ENCODE data around the gene JAK3. TPM values are rescaled to one million over a fixed set of nuclear protein-coding genes. Genes with fewer than 3 reads are reported as not detected.

Gene JAK3
- total RNA-seq, 1 experiment from 2014 or later: 5.7 TPM

- Histone ChIP-seq H3K27me3 (ENCODE audit: low read length) (no peaks in the 10 kb centered on the region), H3K4me2 (ENCODE audit: low read depth, low read length, poor library complexity, severe bottlenecking) (no peak overlapping the region), H3K79me2 (ENCODE audit: low read length) (no peaks in the 10 kb centered on the region), H3K4me1 (ENCODE audit: low read length) (no peaks in the 10 kb centered on the region; the same call in 1 of the 2 replicates), H4K20me1 (ENCODE audit: insufficient read depth, low read depth, low read length) (no peaks in the 10 kb centered on the region), H3K27ac (ENCODE audit: low read length) (no peak overlapping the region), H3K9me3 (ENCODE audit: low read length) (no peaks in the 10 kb centered on the region), H3K36me3 (ENCODE audit: insufficient read depth, low read length) (no peaks in the 10 kb centered on the region), H3K9me2 (replicated peaks; ENCODE audit: insufficient read depth, low read length) (no peaks in the 10 kb centered on the region), H2AFZ (ENCODE audit: low read length) (no peak overlapping the region), H3K9ac (ENCODE audit: low read length) (no peak overlapping the region), H3K4me3 (ENCODE audit: low read length) (no peak overlapping the region)
- DNase-seq: no peak
Measured at GRCh38 chr19:17879466-17879865, 31.7 kb upstream of the JAK3 start.

- Histone ChIP-seq H3K27me3 (ENCODE audit: low read length) (no peaks in the 10 kb centered on the region), H3K27ac (ENCODE audit: low read length) (no peak overlapping the region), H3K4me3 (ENCODE audit: low read length) (no peak overlapping the region), H3K9me2 (replicated peaks; ENCODE audit: insufficient read depth, low read length) (no peaks in the 10 kb centered on the region), H3K4me2 (ENCODE audit: low read depth, low read length, poor library complexity, severe bottlenecking) (no peak overlapping the region), H3K9me3 (ENCODE audit: low read length) (no peaks in the 10 kb centered on the region), H3K4me1 (ENCODE audit: low read length) (peaks cover 3% of the 10 kb centered on the region; the same call in 1 of the 2 replicates), H3K79me2 (ENCODE audit: low read length) (no peaks in the 10 kb centered on the region), H4K20me1 (ENCODE audit: insufficient read depth, low read depth, low read length) (no peaks in the 10 kb centered on the region), H3K36me3 (ENCODE audit: insufficient read depth, low read length) (no peaks in the 10 kb centered on the region), H3K9ac (ENCODE audit: low read length) (no peak overlapping the region), H2AFZ (ENCODE audit: low read length) (no peak overlapping the region)
- DNase-seq: no peak
Measured at GRCh38 chr19:17877696-17878095, 29.9 kb upstream of the JAK3 start.

GRCh38 chr19:17874758-17875135 lies 27.0 kb upstream of the JAK3 start:
- Histone ChIP-seq H3K4me1 (ENCODE audit: low read length) (peaks cover 3% of the 10 kb centered on the region; the same call in 1 of the 2 replicates), H3K9me3 (ENCODE audit: low read length) (no peaks in the 10 kb centered on the region), H3K9ac (ENCODE audit: low read length) (no peak overlapping the region), H3K27me3 (ENCODE audit: low read length) (no peaks in the 10 kb centered on the region), H3K36me3 (ENCODE audit: insufficient read depth, low read length) (no peaks in the 10 kb centered on the region), H3K4me2 (ENCODE audit: low read depth, low read length, poor library complexity, severe bottlenecking) (no peak overlapping the region), H3K27ac (ENCODE audit: low read length) (no peak overlapping the region), H4K20me1 (ENCODE audit: insufficient read depth, low read depth, low read length) (peaks cover 6% of the 10 kb centered on the region; the same call in 1 of the 2 replicates), H3K79me2 (ENCODE audit: low read length) (no peaks in the 10 kb centered on the region), H3K4me3 (ENCODE audit: low read length) (no peak overlapping the region), H3K9me2 (replicated peaks; ENCODE audit: insufficient read depth, low read length) (no peaks in the 10 kb centered on the region), H2AFZ (ENCODE audit: low read length) (no peak overlapping the region)
- DNase-seq: no peak

DNA sequence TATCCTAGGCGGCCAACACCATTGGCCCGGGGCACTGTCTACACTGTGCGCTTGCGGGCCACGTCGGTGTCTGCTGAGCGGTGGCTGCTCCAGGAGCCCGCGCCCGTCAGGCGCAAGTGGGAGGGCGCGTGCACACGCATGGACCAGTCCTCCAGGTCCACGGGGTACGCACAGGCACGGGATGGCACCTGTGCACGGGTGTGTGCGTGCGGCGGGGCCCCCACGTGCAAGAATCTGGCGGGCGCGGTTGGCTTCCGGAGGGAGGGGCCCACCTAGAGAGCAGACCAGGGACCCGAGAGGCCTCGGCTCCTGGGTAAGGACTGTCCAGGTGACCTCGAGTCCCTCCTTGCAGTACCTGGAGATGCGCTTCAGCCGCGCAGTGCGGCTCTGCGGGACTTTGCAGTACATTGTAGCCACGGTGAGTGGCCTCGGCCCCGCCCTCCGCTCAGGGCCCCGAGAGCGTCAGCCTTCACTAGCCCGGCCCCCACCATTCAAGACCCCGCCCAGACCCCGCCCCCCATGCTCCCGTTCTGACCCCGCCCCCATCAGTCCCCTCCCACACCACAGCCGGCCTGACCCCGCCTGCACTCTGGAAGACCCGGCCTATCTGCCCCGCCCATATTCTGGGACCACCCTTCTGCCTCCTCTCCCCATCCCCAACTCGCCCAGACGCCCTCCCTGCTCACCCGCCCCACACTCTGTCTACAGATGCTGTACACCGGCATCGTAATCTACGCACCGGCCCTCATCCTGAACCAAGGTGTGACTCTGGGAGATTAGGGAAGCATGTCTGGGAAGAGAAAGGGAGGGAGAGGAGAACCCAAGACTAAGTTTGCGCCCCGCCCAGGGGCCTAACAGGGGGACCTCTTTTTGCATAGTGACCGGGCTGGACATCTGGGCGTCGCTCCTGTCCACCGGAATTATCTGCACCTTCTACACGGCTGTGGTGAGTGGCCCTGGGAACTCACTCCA lies 26.3 kb upstream of the JAK3 start:
- Histone ChIP-seq H3K9ac (ENCODE audit: low read length) (no peak overlapping the region), H3K27ac (ENCODE audit: low read length) (no peak overlapping the region), H2AFZ (ENCODE audit: low read length) (no peak overlapping the region), H3K4me3 (ENCODE audit: low read length) (no peak overlapping the region), H3K79me2 (ENCODE audit: low read length) (no peaks in the 10 kb centered on the region), H3K4me2 (ENCODE audit: low read depth, low read length, poor library complexity, severe bottlenecking) (no peak overlapping the region), H3K9me3 (ENCODE audit: low read length) (no peaks in the 10 kb centered on the region), H3K9me2 (replicated peaks; ENCODE audit: insufficient read depth, low read length) (no peaks in the 10 kb centered on the region), H4K20me1 (ENCODE audit: insufficient read depth, low read depth, low read length) (peaks cover 6% of the 10 kb centered on the region; the same call in 1 of the 2 replicates), H3K27me3 (ENCODE audit: low read length) (no peaks in the 10 kb centered on the region), H3K36me3 (ENCODE audit: insufficient read depth, low read length) (no peaks in the 10 kb centered on the region), H3K4me1 (ENCODE audit: low read length) (peaks cover 3% of the 10 kb centered on the region; the same call in 1 of the 2 replicates)
- DNase-seq: peak; percentile 89

DNA sequence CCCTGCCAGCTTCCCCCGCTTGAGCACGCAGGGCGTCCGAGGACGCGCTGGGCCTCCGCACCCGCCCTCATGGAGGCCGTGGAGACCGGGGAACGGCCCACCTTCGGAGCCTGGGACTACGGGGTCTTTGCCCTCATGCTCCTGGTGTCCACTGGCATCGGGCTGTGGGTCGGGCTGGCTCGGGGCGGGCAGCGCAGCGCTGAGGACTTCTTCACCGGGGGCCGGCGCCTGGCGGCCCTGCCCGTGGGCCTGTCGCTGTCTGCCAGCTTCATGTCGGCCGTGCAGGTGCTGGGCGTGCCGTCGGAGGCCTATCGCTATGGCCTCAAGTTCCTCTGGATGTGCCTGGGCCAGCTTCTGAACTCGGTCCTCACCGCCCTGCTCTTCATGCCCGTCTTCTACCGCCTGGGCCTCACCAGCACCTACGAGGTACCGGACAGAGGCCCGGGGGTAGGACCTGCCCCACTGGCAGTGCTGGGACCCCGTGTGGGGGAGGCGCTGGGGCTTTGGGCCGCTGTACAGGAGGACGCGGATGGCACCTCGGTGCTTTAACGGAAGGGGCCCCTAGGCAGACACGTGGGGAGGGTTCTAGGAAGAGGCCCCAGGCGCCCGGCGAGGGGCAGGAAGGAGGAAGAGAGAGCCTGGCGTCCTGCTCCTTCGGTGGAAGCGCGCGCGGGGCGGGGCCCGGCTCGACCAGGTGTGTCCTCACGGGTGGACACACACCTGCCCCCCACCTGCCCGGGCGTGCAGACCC lies 24.6 kb upstream of the JAK3 start:
- H3K4me1 ChIP-seq (ENCODE audit: low read length): peaks cover 3% of the 10 kb centered on the region; the same call in 1 of the 2 replicates
- H3K27ac ChIP-seq (ENCODE audit: low read length): no peak overlapping the region
- DNase-seq: no peak
- H3K9me3 ChIP-seq (ENCODE audit: low read length): no peaks in the 10 kb centered on the region
- H3K79me2 ChIP-seq (ENCODE audit: low read length): no peaks in the 10 kb centered on the region
- H3K4me2 ChIP-seq (ENCODE audit: low read depth, low read length, poor library complexity, severe bottlenecking): no peak overlapping the region
- H3K4me3 ChIP-seq (ENCODE audit: low read length): no peak overlapping the region
- no peaks in the 10 kb centered on the region for H3K9me2 ChIP-seq (replicated peaks; ENCODE audit: insufficient read depth, low read length)
- no peak overlapping the region for H2AFZ ChIP-seq (ENCODE audit: low read length)
- H4K20me1 ChIP-seq (ENCODE audit: insufficient read depth, low read depth, low read length): peaks cover 6% of the 10 kb centered on the region; the same call in 1 of the 2 replicates
- H3K27me3 ChIP-seq (ENCODE audit: low read length): no peaks in the 10 kb centered on the region
- no peak overlapping the region for H3K9ac ChIP-seq (ENCODE audit: low read length)
- no peaks in the 10 kb centered on the region for H3K36me3 ChIP-seq (ENCODE audit: insufficient read depth, low read length)

DNA sequence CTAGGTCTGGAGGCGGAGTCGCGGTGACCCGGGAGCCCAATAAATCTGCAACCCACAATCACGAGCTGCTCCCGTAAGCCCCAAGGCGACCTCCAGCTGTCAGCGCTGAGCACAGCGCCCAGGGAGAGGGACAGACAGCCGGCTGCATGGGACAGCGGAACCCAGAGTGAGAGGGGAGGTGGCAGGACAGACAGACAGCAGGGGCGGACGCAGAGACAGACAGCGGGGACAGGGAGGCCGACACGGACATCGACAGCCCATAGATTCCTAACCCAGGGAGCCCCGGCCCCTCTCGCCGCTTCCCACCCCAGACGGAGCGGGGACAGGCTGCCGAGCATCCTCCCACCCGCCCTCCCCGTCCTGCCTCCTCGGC lies 24.1 kb upstream of the JAK3 start, which contains the start of gene SLC5A5:
Gene SLC5A5 (plus strand): TSS at position 68 of the 373 bp plus-strand sequence. CDS start 375 bp downstream, outside the sequence.
- Histone ChIP-seq H4K20me1 (ENCODE audit: insufficient read depth, low read depth, low read length) (peaks cover 6% of the 10 kb centered on the region; the same call in 1 of the 2 replicates), H3K9ac (ENCODE audit: low read length) (no peak within 1 kb of the TSS), H3K36me3 (ENCODE audit: insufficient read depth, low read length) (no peaks in the 10 kb centered on the region), H3K4me1 (ENCODE audit: low read length) (peaks cover 3% of the 10 kb centered on the region; the same call in 1 of the 2 replicates), H3K9me2 (replicated peaks; ENCODE audit: insufficient read depth, low read length) (no peaks in the 10 kb centered on the region), H3K79me2 (ENCODE audit: low read length) (no peaks in the 10 kb centered on the region), H3K9me3 (ENCODE audit: low read length) (no peaks in the 10 kb centered on the region), H3K4me3 (ENCODE audit: low read length) (no peak within 1 kb of the TSS), H3K4me2 (ENCODE audit: low read depth, low read length, poor library complexity, severe bottlenecking) (no peak within 1 kb of the TSS), H3K27me3 (ENCODE audit: low read length) (no peaks in the 10 kb centered on the region), H3K27ac (ENCODE audit: low read length) (no peak within 1 kb of the TSS), H2AFZ (ENCODE audit: low read length) (no peak within 1 kb of the TSS)
- peak; percentile 54 for DNase-seq

GRCh38 chr19:17871032-17871877 lies 23.5 kb upstream of the JAK3 start:
- H3K4me1 ChIP-seq (ENCODE audit: low read length): peaks cover 3% of the 10 kb centered on the region; the same call in 1 of the 2 replicates
- H3K9me2 ChIP-seq (replicated peaks; ENCODE audit: insufficient read depth, low read length): no peaks in the 10 kb centered on the region
- peaks cover 6% of the 10 kb centered on the region; the same call in 1 of the 2 replicates for H4K20me1 ChIP-seq (ENCODE audit: insufficient read depth, low read depth, low read length)
- no peak overlapping the region for H3K27ac ChIP-seq (ENCODE audit: low read length)
- H3K4me2 ChIP-seq (ENCODE audit: low read depth, low read length, poor library complexity, severe bottlenecking): no peak overlapping the region
- H3K9me3 ChIP-seq (ENCODE audit: low read length): no peaks in the 10 kb centered on the region
- H3K79me2 ChIP-seq (ENCODE audit: low read length): no peaks in the 10 kb centered on the region
- no peak overlapping the region for H3K4me3 ChIP-seq (ENCODE audit: low read length)
- H3K9ac ChIP-seq (ENCODE audit: low read length): no peak overlapping the region
- no peak for DNase-seq
- H2AFZ ChIP-seq (ENCODE audit: low read length): no peak overlapping the region
- no peaks in the 10 kb centered on the region for H3K36me3 ChIP-seq (ENCODE audit: insufficient read depth, low read length)
- H3K27me3 ChIP-seq (ENCODE audit: low read length): no peaks in the 10 kb centered on the region
